ENCODE data around the gene ANKH.

DNA sequence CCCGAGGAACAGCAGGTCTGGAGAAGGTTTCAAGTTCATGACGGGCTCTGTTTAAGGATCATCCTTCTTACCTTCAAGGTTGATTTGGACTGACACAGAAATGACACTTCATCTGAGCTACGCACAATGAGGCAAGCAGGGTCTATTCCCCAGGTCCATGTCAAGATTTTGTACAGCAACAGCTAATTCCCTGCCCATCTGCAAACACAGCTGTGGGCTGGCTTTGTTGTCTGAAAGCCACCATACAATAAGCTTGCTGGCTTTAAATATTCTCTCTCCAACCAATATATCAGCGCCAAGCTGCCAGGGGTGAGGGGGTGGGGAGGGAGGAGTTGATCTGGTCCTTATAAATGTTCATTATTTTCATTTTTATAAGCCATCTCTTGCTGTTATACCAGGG lies 115.1 kb downstream of the ANKH start:
- TF ChIP-seq, protein P1, sequence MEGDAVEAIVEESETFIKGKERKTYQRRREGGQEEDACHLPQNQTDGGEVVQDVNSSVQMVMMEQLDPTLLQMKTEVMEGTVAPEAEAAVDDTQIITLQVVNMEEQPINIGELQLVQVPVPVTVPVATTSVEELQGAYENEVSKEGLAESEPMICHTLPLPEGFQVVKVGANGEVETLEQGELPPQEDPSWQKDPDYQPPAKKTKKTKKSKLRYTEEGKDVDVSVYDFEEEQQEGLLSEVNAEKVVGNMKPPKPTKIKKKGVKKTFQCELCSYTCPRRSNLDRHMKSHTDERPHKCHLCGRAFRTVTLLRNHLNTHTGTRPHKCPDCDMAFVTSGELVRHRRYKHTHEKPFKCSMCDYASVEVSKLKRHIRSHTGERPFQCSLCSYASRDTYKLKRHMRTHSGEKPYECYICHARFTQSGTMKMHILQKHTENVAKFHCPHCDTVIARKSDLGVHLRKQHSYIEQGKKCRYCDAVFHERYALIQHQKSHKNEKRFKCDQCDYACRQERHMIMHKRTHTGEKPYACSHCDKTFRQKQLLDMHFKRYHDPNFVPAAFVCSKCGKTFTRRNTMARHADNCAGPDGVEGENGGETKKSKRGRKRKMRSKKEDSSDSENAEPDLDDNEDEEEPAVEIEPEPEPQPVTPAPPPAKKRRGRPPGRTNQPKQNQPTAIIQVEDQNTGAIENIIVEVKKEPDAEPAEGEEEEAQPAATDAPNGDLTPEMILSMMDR (conservative IDR thresholded peaks at IDR 0.05; ENCODE audit: low read depth, low read length), result no peak
- TF ChIP-seq EZH2 (IDR thresholded peaks at IDR 0.05; ENCODE audit: borderline replicate concordance, low read depth, low read length, poor library complexity, severe bottlenecking), result no peak
